Stimulated activated naive CD8-positive, alpha-beta T cell treated with anti-CD3 and anti-CD28 coated beads, Interleukin-15, Interleukin-2, amounts not matched to agents 100 ng/mL and 50 ng/mL, for 24 hours (primary cell): ENCODE measurements around the gene TTLL4.

ENCODE experiments used
- H3K27ac Mint-ChIP-seq: one replicate; pipeline ENCODE4 v1.8.0; 2021; ENCODE audit warnings: mild to moderate bottlenecking, mixed read lengths
- H3K27me3 Mint-ChIP-seq: one replicate; pipeline ENCODE4 v1.8.0; 2021; ENCODE audit warnings: mixed read lengths
- H3K36me3 Mint-ChIP-seq: one replicate; pipeline ENCODE4 v1.8.0; 2021; ENCODE audit warnings: low read depth, mixed read lengths
- H3K4me1 Mint-ChIP-seq: one replicate; pipeline ENCODE4 v1.8.0; 2021; ENCODE audit warnings: low read depth, mixed read lengths
- H3K4me3 Mint-ChIP-seq: one replicate; pipeline ENCODE4 v1.8.0; 2021; ENCODE audit warnings: mild to moderate bottlenecking, mixed read lengths
- H3K9me3 Mint-ChIP-seq: one replicate; pipeline ENCODE4 v1.8.0; 2021; ENCODE audit warnings: mixed read lengths

Gene TTLL4

GRCh38 chr2:218698885-218699284 lies 11.8 kb upstream of the TTLL4 start:
- Mint-ChIP-seq H3K4me3 (no peak overlapping the region), H3K27ac (no peak overlapping the region), H3K9me3 (no peaks in the 10 kb centered on the region), H3K27me3 (no peaks in the 10 kb centered on the region), H3K36me3 (peaks cover 8% of the 10 kb centered on the region), H3K4me1 (no peaks in the 10 kb centered on the region)

GRCh38 chr2:218701806-218702205 lies 8.8 kb upstream of the TTLL4 start:
- H3K36me3 Mint-ChIP-seq, result peaks cover 8% of the 10 kb centered on the region
- H3K27me3 Mint-ChIP-seq, result no peaks in the 10 kb centered on the region
- no peaks in the 10 kb centered on the region for H3K9me3 Mint-ChIP-seq
- no peak overlapping the region for H3K4me3 Mint-ChIP-seq
- no peaks in the 10 kb centered on the region for H3K4me1 Mint-ChIP-seq
- no peak overlapping the region for H3K27ac Mint-ChIP-seq

- H3K27me3 Mint-ChIP-seq, result no peaks in the 10 kb centered on the region
- H3K36me3 Mint-ChIP-seq, result peaks cover 8% of the 10 kb centered on the region
- no peaks in the 10 kb centered on the region for H3K4me1 Mint-ChIP-seq
- no peak overlapping the region for H3K4me3 Mint-ChIP-seq
- no peak overlapping the region for H3K27ac Mint-ChIP-seq
- no peaks in the 10 kb centered on the region for H3K9me3 Mint-ChIP-seq
Observed at GRCh38 chr2:218703341-218703740, 7.3 kb upstream of the TTLL4 start.

- Mint-ChIP-seq H3K9me3 (no peaks in the 10 kb centered on the region), H3K27ac (no peak overlapping the region), H3K36me3 (peaks cover 4% of the 10 kb centered on the region), H3K27me3 (no peaks in the 10 kb centered on the region), H3K4me1 (peaks cover 13% of the 10 kb centered on the region), H3K4me3 (no peak overlapping the region)
Observed at GRCh38 chr2:218708086-218708485, 2.5 kb upstream of the TTLL4 start.

GRCh38 chr2:218709908-218710307 lies 727 bp upstream of the TTLL4 start:
- no peak overlapping the region for H3K4me3 Mint-ChIP-seq
- H3K27me3 Mint-ChIP-seq, result no peaks in the 10 kb centered on the region
- no peaks in the 10 kb centered on the region for H3K9me3 Mint-ChIP-seq
- peak overlapping the region; percentile 0 for H3K27ac Mint-ChIP-seq
- peaks cover 4% of the 10 kb centered on the region for H3K36me3 Mint-ChIP-seq
- peaks cover 21% of the 10 kb centered on the region for H3K4me1 Mint-ChIP-seq

- Mint-ChIP-seq H3K36me3 (peaks cover 4% of the 10 kb centered on the region), H3K4me3 (peak overlapping the region; percentile 94), H3K9me3 (no peaks in the 10 kb centered on the region), H3K4me1 (peaks cover 21% of the 10 kb centered on the region), H3K27me3 (no peaks in the 10 kb centered on the region), H3K27ac (peak overlapping the region; percentile 86)
Observed at GRCh38 chr2:218710334-218710686, 325 bp upstream of the TTLL4 start.

- Mint-ChIP-seq H3K36me3 (peaks cover 9% of the 10 kb centered on the region), H3K27me3 (no peaks in the 10 kb centered on the region), H3K27ac (peak overlapping the region; percentile 86), H3K4me3 (peak overlapping the region; percentile 94), H3K4me1 (peaks cover 21% of the 10 kb centered on the region), H3K9me3 (no peaks in the 10 kb centered on the region)
Observed at GRCh38 chr2:218711550-218711929, 905 bp downstream of the TTLL4 start.

GRCh38 chr2:218713922-218714321 lies 3.3 kb downstream of the TTLL4 start:
- Mint-ChIP-seq H3K4me1 (peaks cover 31% of the 10 kb centered on the region), H3K9me3 (no peaks in the 10 kb centered on the region), H3K27ac (no peak overlapping the region), H3K27me3 (no peaks in the 10 kb centered on the region), H3K36me3 (peaks cover 14% of the 10 kb centered on the region), H3K4me3 (no peak overlapping the region)

- Mint-ChIP-seq H3K27me3 (no peaks in the 10 kb centered on the region), H3K4me1 (peaks cover 30% of the 10 kb centered on the region), H3K36me3 (peaks cover 27% of the 10 kb centered on the region)
Observed at GRCh38 chr2:218716070-218716469, 5.4 kb downstream of the TTLL4 start.

GRCh38 chr2:218717262-218717661 lies 6.6 kb downstream of the TTLL4 start:
- Mint-ChIP-seq H3K27ac (no peak overlapping the region), H3K27me3 (no peaks in the 10 kb centered on the region), H3K4me3 (no peak overlapping the region), H3K4me1 (peaks cover 22% of the 10 kb centered on the region), H3K9me3 (no peaks in the 10 kb centered on the region), H3K36me3 (peaks cover 23% of the 10 kb centered on the region)

More at GRCh38 chr2:218716070-218716469, 5.4 kb downstream of the TTLL4 start:
- Mint-ChIP-seq H3K9me3 (no peaks in the 10 kb centered on the region), H3K27ac (no peak overlapping the region), H3K4me3 (no peak overlapping the region)

- no peak overlapping the region for H3K27ac Mint-ChIP-seq
- H3K36me3 Mint-ChIP-seq, result peaks cover 23% of the 10 kb centered on the region
- H3K4me3 Mint-ChIP-seq, result no peak overlapping the region
- no peaks in the 10 kb centered on the region for H3K27me3 Mint-ChIP-seq
- H3K9me3 Mint-ChIP-seq, result no peaks in the 10 kb centered on the region
- H3K4me1 Mint-ChIP-seq, result peaks cover 29% of the 10 kb centered on the region
Observed at GRCh38 chr2:218718058-218718457, 7.4 kb downstream of the TTLL4 start.

- Mint-ChIP-seq H3K4me1 (peaks cover 27% of the 10 kb centered on the region), H3K27me3 (no peaks in the 10 kb centered on the region), H3K9me3 (no peaks in the 10 kb centered on the region), H3K4me3 (no peak overlapping the region), H3K27ac (no peak overlapping the region), H3K36me3 (peaks cover 25% of the 10 kb centered on the region)
Observed at GRCh38 chr2:218719457-218719856, 8.8 kb downstream of the TTLL4 start.

- peaks cover 30% of the 10 kb centered on the region for H3K36me3 Mint-ChIP-seq
- peaks cover 27% of the 10 kb centered on the region for H3K4me1 Mint-ChIP-seq
- no peak overlapping the region for H3K27ac Mint-ChIP-seq
- H3K9me3 Mint-ChIP-seq, result no peaks in the 10 kb centered on the region
- no peaks in the 10 kb centered on the region for H3K27me3 Mint-ChIP-seq
- no peak overlapping the region for H3K4me3 Mint-ChIP-seq
Observed at GRCh38 chr2:218720048-218721041, 9.7 kb downstream of the TTLL4 start.

GRCh38 chr2:218721488-218721887 lies 10.9 kb downstream of the TTLL4 start:
- H3K4me3 Mint-ChIP-seq, result no peak overlapping the region
- H3K4me1 Mint-ChIP-seq, result peaks cover 27% of the 10 kb centered on the region
- H3K9me3 Mint-ChIP-seq, result peaks cover 8% of the 10 kb centered on the region
- no peak overlapping the region for H3K27ac Mint-ChIP-seq
- H3K36me3 Mint-ChIP-seq, result peaks cover 35% of the 10 kb centered on the region
- no peaks in the 10 kb centered on the region for H3K27me3 Mint-ChIP-seq

- no peak overlapping the region for H3K27ac Mint-ChIP-seq
- H3K4me1 Mint-ChIP-seq, result peaks cover 24% of the 10 kb centered on the region
- no peaks in the 10 kb centered on the region for H3K27me3 Mint-ChIP-seq
- H3K4me3 Mint-ChIP-seq, result no peak overlapping the region
- H3K9me3 Mint-ChIP-seq, result peaks cover 8% of the 10 kb centered on the region
- H3K36me3 Mint-ChIP-seq, result peaks cover 37% of the 10 kb centered on the region
Observed at GRCh38 chr2:218721934-218722333, 11.3 kb downstream of the TTLL4 start.

- Mint-ChIP-seq H3K4me3 (no peak overlapping the region), H3K36me3 (peaks cover 39% of the 10 kb centered on the region), H3K9me3 (peaks cover 8% of the 10 kb centered on the region), H3K4me1 (peaks cover 20% of the 10 kb centered on the region), H3K27ac (no peak overlapping the region), H3K27me3 (no peaks in the 10 kb centered on the region)
Observed at GRCh38 chr2:218722419-218722818, 11.8 kb downstream of the TTLL4 start.
